ENCODE results near the gene CLIC5. TPM values are rescaled to one million over a fixed set of nuclear protein-coding genes. Genes with fewer than 3 reads are reported as not detected.

CLIC5 gene
- total RNA-seq, 1 experiment from 2014 or later = 0.20 TPM

DNA sequence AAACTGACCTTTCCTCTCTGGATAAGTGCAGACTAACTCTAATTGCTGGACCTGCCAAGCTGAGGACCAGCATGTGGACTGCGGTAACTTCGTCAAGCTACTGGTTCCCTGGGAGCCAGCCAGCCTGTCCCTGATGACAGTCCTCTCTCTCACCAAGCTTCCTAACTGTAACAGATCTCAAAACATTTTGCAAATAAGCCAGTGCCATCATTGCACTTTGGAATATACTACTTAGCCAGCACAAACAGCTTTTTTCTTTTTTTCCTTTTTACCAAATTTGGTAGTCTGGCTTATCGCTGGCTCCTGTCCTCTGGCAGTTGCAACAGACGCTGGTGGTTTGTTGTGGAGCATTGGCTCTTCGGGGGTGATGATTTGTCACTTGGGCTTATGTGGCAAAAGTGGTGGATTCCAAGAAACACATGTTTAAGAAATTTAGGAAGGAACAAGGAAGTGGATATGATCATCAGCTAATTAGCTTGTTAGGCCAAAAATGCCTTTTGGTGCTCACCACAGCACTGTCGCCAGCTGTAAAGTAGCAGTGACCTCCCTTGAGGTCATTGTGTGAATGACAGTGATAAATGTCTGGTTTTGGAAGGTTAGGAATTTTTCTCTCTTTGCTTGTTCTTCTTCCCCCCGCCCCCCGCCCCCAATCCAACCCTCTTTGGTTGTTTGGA, 171.7 kb downstream of the CLIC5 start:
- Histone ChIP-seq H3K14ac (ENCODE audit: insufficient read depth, low read length) (no peak overlapping the region), H3K4me1 (ENCODE audit: insufficient read depth, low read length) (no peaks in the 10 kb centered on the region), H2BK20ac (ENCODE audit: low read depth, low read length, poor library complexity, severe bottlenecking) (no peak overlapping the region), H4K91ac (ENCODE audit: insufficient read length, low read depth, low read length) (no peak overlapping the region), H2BK15ac (ENCODE audit: low read depth, low read length) (no peak overlapping the region), H2AK5ac (ENCODE audit: insufficient read length, low read length) (no peak overlapping the region), H3K4ac (ENCODE audit: low read depth, low read length) (no peak overlapping the region), H2AFZ (ENCODE audit: low read length) (no peak overlapping the region), H3K23me2 (ENCODE audit: insufficient read length, low read depth, low read length, poor library complexity, severe bottlenecking) (no peaks in the 10 kb centered on the region), H3K27ac (ENCODE audit: insufficient read length, low read depth, low read length) (no peak overlapping the region), H3K9ac (ENCODE audit: extremely low read depth, insufficient read length, low read length) (no peak overlapping the region), H3K23ac (ENCODE audit: insufficient read length, low read depth, low read length) (no peak overlapping the region), H3K79me2 (ENCODE audit: insufficient read depth, low read length) (no peaks in the 10 kb centered on the region), H3K18ac (ENCODE audit: insufficient read length, low read depth, low read length) (no peak overlapping the region), H4K8ac (replicated peaks; ENCODE audit: insufficient read length, low read depth, low read length) (no peak overlapping the region), H2BK120ac (ENCODE audit: low read depth, low read length, poor library complexity, severe bottlenecking) (no peak overlapping the region), H2BK5ac (ENCODE audit: insufficient read length, low read length) (no peak overlapping the region), H4K5ac (ENCODE audit: insufficient read length, low read depth, low read length) (no peak overlapping the region), H3K9me3 (ENCODE audit: control insufficient read depth, low read depth, low read length) (no peaks in the 10 kb centered on the region), H4K20me1 (ENCODE audit: control insufficient read depth, insufficient read depth, insufficient read length) (no peaks in the 10 kb centered on the region), H3T11ph (ENCODE audit: low read length) (no peak overlapping the region), H3K79me1 (ENCODE audit: insufficient read depth, low read depth, low read length, poor library complexity, severe bottlenecking) (no peaks in the 10 kb centered on the region), H3K56ac (ENCODE audit: insufficient read length, low read depth, low read length) (no peak overlapping the region), H2BK12ac (ENCODE audit: insufficient read length, low read depth, low read length) (no peak overlapping the region), H3K27me3 (ENCODE audit: insufficient read depth, low read length) (no peaks in the 10 kb centered on the region), H3K4me2 (ENCODE audit: insufficient read depth, insufficient read length, low read length) (no peak overlapping the region)
- Mint-ChIP-seq H3K27ac (no peak overlapping the region; a peak in 1 of 7 replicates), H3K27me3 (ENCODE audit: low read depth) (peaks cover 5% of the 10 kb centered on the region), H3K4me1 (peaks cover 3% of the 10 kb centered on the region in 2 experiments; a peak in 2 of 4 replicates), H3K36me3 (ENCODE audit: insufficient read depth in 1 of 3, low read depth in 3 of 3) (no peaks in the 10 kb centered on the region), H3K9me3 (no peaks in the 10 kb centered on the region), H3K4me3 (no peak overlapping the region)
- DNase-seq = no peak
- TF ChIP-seq, protein P1, sequence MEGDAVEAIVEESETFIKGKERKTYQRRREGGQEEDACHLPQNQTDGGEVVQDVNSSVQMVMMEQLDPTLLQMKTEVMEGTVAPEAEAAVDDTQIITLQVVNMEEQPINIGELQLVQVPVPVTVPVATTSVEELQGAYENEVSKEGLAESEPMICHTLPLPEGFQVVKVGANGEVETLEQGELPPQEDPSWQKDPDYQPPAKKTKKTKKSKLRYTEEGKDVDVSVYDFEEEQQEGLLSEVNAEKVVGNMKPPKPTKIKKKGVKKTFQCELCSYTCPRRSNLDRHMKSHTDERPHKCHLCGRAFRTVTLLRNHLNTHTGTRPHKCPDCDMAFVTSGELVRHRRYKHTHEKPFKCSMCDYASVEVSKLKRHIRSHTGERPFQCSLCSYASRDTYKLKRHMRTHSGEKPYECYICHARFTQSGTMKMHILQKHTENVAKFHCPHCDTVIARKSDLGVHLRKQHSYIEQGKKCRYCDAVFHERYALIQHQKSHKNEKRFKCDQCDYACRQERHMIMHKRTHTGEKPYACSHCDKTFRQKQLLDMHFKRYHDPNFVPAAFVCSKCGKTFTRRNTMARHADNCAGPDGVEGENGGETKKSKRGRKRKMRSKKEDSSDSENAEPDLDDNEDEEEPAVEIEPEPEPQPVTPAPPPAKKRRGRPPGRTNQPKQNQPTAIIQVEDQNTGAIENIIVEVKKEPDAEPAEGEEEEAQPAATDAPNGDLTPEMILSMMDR (conservative IDR thresholded peaks at IDR 0.05) = no peak
- WGBS (ENCODE audit: extremely low coverage, insufficient read length, low lambda C conversion rate) = no CpG with 5 or more reads among the region's 8 CpGs

All from H9 (cell line).